ENCODE data around the gene PPIF. TPM values are rescaled to one million over a fixed set of nuclear protein-coding genes. Genes with fewer than 3 reads are reported as not detected.

Gene PPIF
- total and polyA plus RNA-seq, 2 donors: 13.6 to 34.9 TPM

- Histone ChIP-seq H3K4me1 (ENCODE audit: control insufficient read depth in 2 of 2, insufficient read depth in 2 of 2, low read length in 2 of 2) (peaks cover 0 to 8% of the 10 kb centered on the region in 2 donors), H3K27ac (ENCODE audit: low read depth in 1 of 2, low read length in 1 of 2) (no peak overlapping the region), H3K9me3 (ENCODE audit: control insufficient read depth in 2 of 2, insufficient read depth in 1 of 2, low read length in 1 of 2) (no peaks in the 10 kb centered on the region), H3K4me3 (ENCODE audit: low read length in 2 of 2) (no peak overlapping the region), H3K36me3 (ENCODE audit: control insufficient read depth in 2 of 2, insufficient read depth in 2 of 2, low read length in 1 of 2) (no peaks in the 10 kb centered on the region), H3K27me3 (ENCODE audit: control insufficient read depth in 2 of 2, insufficient read depth in 1 of 2, low read length in 1 of 2) (no peaks in the 10 kb centered on the region)
- 95% methylated on average over 14 of the region's 14 CpGs for WGBS
- no peak for DNase-seq (ENCODE audit: low read depth in 6 of 9, low spot score in 9 of 9)
Observed at GRCh38 chr10:79392020-79392398, 44.7 kb downstream of the PPIF start.

DNA sequence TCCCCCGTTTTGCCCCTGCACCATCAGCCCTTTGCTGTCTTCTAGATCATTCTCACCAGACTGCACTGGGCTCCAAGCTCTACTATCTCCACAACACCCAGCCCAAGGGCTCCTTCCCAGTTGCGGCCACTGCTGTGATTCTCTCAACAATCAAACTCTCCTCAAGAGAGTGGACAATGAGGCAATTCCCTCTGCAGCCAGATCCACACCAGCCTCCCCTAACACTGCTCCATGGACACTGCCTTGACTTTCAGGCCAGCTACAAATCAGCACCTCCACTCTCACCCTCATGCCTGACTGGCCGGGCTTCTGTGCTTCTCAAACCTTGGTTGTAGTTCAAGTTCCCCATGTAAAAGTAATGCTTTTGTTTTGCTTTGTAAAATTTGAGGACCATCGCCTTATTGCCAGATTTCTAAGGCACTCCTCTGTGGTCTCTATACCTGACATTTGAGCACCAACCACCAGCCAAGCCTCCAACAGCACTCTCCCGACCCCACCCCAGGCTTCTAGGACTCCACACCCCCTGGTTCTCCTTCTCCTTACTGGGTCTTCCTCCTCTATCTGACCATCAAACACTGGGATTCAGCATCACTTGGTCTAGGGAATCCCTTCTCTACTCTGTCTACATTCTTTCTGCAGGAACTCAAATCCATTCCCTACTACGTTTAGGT lies 45.4 kb downstream of the PPIF start:
- H3K36me3 ChIP-seq (ENCODE audit: control insufficient read depth in 2 of 2, insufficient read depth in 2 of 2, low read length in 1 of 2): no peaks in the 10 kb centered on the region
- DNase-seq (ENCODE audit: low read depth in 6 of 9, low spot score in 9 of 9): no peak
- H3K9me3 ChIP-seq (ENCODE audit: control insufficient read depth in 2 of 2, insufficient read depth in 1 of 2, low read length in 1 of 2): no peaks in the 10 kb centered on the region
- peaks cover 0 to 8% of the 10 kb centered on the region in 2 donors for H3K4me1 ChIP-seq (ENCODE audit: control insufficient read depth in 2 of 2, insufficient read depth in 2 of 2, low read length in 2 of 2)
- H3K4me3 ChIP-seq (ENCODE audit: low read length in 2 of 2): no peak overlapping the region
- WGBS: 81% methylated on average over 6 of the region's 6 CpGs
- H3K27ac ChIP-seq (ENCODE audit: low read depth in 1 of 2, low read length in 1 of 2): no peak overlapping the region
- H3K27me3 ChIP-seq (ENCODE audit: control insufficient read depth in 2 of 2, insufficient read depth in 1 of 2, low read length in 1 of 2): no peaks in the 10 kb centered on the region

GRCh38 chr10:79393221-79393923 lies 46.1 kb downstream of the PPIF start:
- Histone ChIP-seq H3K9me3 (ENCODE audit: control insufficient read depth in 2 of 2, insufficient read depth in 1 of 2, low read length in 1 of 2) (no peaks in the 10 kb centered on the region), H3K4me3 (ENCODE audit: low read length in 2 of 2) (no peak overlapping the region), H3K36me3 (ENCODE audit: control insufficient read depth in 2 of 2, insufficient read depth in 2 of 2, low read length in 1 of 2) (no peaks in the 10 kb centered on the region), H3K4me1 (ENCODE audit: control insufficient read depth in 2 of 2, insufficient read depth in 2 of 2, low read length in 2 of 2) (peaks cover 0 to 8% of the 10 kb centered on the region in 2 donors), H3K27me3 (ENCODE audit: control insufficient read depth in 2 of 2, insufficient read depth in 1 of 2, low read length in 1 of 2) (no peaks in the 10 kb centered on the region), H3K27ac (ENCODE audit: low read depth in 1 of 2, low read length in 1 of 2) (no peak overlapping the region)
- DNase-seq (ENCODE audit: low read depth in 6 of 9, low spot score in 9 of 9): no peak
- 97% methylated on average over 4 of the region's 4 CpGs for WGBS

DNA sequence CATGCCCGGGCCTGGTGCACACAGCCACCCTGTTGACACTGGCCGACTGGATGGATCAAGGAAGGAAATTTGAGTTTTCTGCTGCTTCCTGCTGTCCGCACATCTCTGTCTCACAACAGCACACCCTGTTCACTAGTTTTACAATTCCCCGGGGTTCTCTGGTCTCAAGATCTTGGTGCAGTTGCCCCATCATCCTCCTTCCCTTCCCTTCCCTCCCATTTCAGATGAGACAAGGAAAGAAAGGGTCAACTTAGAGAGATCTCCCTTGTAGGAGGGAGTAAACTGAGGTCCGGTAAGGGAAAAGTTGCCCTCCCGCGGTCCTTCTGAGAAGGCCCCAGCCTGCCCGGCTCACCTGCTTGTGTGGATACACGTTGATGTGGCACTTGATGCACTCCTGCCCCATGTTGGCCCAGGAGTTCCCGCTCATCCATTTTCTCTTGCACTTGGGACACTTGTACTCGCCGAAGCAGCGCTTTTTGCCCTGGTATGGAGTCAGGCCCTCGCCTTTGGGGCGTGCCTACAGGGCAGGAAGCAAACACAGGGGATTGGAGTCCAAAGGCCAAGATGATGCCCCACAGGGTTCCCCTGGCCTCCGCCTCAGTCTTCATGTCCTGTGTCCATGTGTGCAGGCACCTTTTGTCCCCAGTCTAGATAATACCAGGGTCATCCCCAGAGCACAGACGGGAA lies 46.8 kb downstream of the PPIF start:
- H3K36me3 ChIP-seq (ENCODE audit: control insufficient read depth in 2 of 2, insufficient read depth in 2 of 2, low read length in 1 of 2): no peaks in the 10 kb centered on the region
- peaks cover 0 to 9% of the 10 kb centered on the region in 2 donors for H3K4me1 ChIP-seq (ENCODE audit: control insufficient read depth in 2 of 2, insufficient read depth in 2 of 2, low read length in 2 of 2)
- no peaks in the 10 kb centered on the region for H3K27me3 ChIP-seq (ENCODE audit: control insufficient read depth in 2 of 2, insufficient read depth in 1 of 2, low read length in 1 of 2)
- no peak overlapping the region for H3K4me3 ChIP-seq (ENCODE audit: low read length in 2 of 2)
- no peaks in the 10 kb centered on the region for H3K9me3 ChIP-seq (ENCODE audit: control insufficient read depth in 2 of 2, insufficient read depth in 1 of 2, low read length in 1 of 2)
- WGBS: 98% methylated on average over 17 of the region's 17 CpGs
- H3K27ac ChIP-seq (ENCODE audit: low read depth in 1 of 2, low read length in 1 of 2): no peak overlapping the region
- no peak for DNase-seq (ENCODE audit: low read depth in 6 of 9, low spot score in 9 of 9)

GRCh38 chr10:79394664-79395063 lies 47.4 kb downstream of the PPIF start:
- H3K9me3 ChIP-seq (ENCODE audit: control insufficient read depth in 2 of 2, insufficient read depth in 1 of 2, low read length in 1 of 2): no peaks in the 10 kb centered on the region
- peaks cover 0 to 14% of the 10 kb centered on the region in 2 donors for H3K4me1 ChIP-seq (ENCODE audit: control insufficient read depth in 2 of 2, insufficient read depth in 2 of 2, low read length in 2 of 2)
- H3K27ac ChIP-seq (ENCODE audit: low read depth in 1 of 2, low read length in 1 of 2): no peak overlapping the region

DNA sequence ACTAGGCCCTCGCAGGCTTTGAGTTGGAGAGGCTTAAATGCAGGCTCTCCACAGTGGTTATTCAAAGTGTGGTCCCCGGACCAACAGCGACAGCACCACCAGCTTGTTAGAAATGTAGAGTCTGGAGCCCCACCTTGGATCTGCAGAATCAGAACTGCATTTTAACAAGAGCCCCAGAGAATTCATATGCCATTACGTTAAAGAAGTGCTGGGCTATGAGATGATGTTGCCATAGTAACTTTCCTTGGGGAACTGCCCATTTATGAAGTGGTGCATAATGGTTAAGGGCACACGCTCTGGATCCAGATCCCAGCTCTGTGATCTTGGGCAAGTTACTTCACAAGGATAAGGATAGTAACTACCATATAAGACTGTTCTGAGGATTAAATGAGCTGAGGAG lies 49.3 kb downstream of the PPIF start:
- Histone ChIP-seq H3K4me3 (ENCODE audit: low read length in 2 of 2) (no peak overlapping the region), H3K27me3 (ENCODE audit: control insufficient read depth in 2 of 2, insufficient read depth in 1 of 2, low read length in 1 of 2) (no peaks in the 10 kb centered on the region), H3K9me3 (ENCODE audit: control insufficient read depth in 2 of 2, insufficient read depth in 1 of 2, low read length in 1 of 2) (no peaks in the 10 kb centered on the region), H3K36me3 (ENCODE audit: control insufficient read depth in 2 of 2, insufficient read depth in 2 of 2, low read length in 1 of 2) (no peaks in the 10 kb centered on the region), H3K27ac (ENCODE audit: low read depth in 1 of 2, low read length in 1 of 2) (no peak overlapping the region), H3K4me1 (ENCODE audit: control insufficient read depth in 2 of 2, insufficient read depth in 2 of 2, low read length in 2 of 2) (peaks cover 0 to 9% of the 10 kb centered on the region in 2 donors)
- no peak for DNase-seq (ENCODE audit: low read depth in 6 of 9, low spot score in 9 of 9)
- 97% methylated on average over 5 of the region's 5 CpGs for WGBS

More at GRCh38 chr10:79394664-79395063, 47.4 kb downstream of the PPIF start:
- Histone ChIP-seq H3K27me3 (ENCODE audit: control insufficient read depth in 2 of 2, insufficient read depth in 1 of 2, low read length in 1 of 2) (no peaks in the 10 kb centered on the region), H3K4me3 (ENCODE audit: low read length in 2 of 2) (no peak overlapping the region), H3K36me3 (ENCODE audit: control insufficient read depth in 2 of 2, insufficient read depth in 2 of 2, low read length in 1 of 2) (no peaks in the 10 kb centered on the region)
- WGBS: 98% methylated on average over 5 of the region's 5 CpGs
- DNase-seq (ENCODE audit: low read depth in 6 of 9, low spot score in 9 of 9): no peak

GRCh38 chr10:79397051-79397450 lies 49.8 kb downstream of the PPIF start:
- H3K4me3 ChIP-seq (ENCODE audit: low read length in 2 of 2): no peak overlapping the region
- no peaks in the 10 kb centered on the region for H3K36me3 ChIP-seq (ENCODE audit: control insufficient read depth in 2 of 2, insufficient read depth in 2 of 2, low read length in 1 of 2)
- no peak for DNase-seq (ENCODE audit: low read depth in 6 of 9, low spot score in 9 of 9)
- no peaks in the 10 kb centered on the region for H3K27me3 ChIP-seq (ENCODE audit: control insufficient read depth in 2 of 2, insufficient read depth in 1 of 2, low read length in 1 of 2)
- peaks cover 0 to 9% of the 10 kb centered on the region in 2 donors for H3K4me1 ChIP-seq (ENCODE audit: control insufficient read depth in 2 of 2, insufficient read depth in 2 of 2, low read length in 2 of 2)
- WGBS: 95% methylated on average over 6 of the region's 6 CpGs
- H3K9me3 ChIP-seq (ENCODE audit: control insufficient read depth in 2 of 2, insufficient read depth in 1 of 2, low read length in 1 of 2): no peaks in the 10 kb centered on the region
- H3K27ac ChIP-seq (ENCODE audit: low read depth in 1 of 2, low read length in 1 of 2): no peak overlapping the region

GRCh38 chr10:79397575-79398303 lies 50.5 kb downstream of the PPIF start:
- 88% methylated on average over 17 of the region's 17 CpGs for WGBS
- Histone ChIP-seq H3K4me3 (ENCODE audit: low read length in 2 of 2) (no peak overlapping the region), H3K27ac (ENCODE audit: low read depth in 1 of 2, low read length in 1 of 2) (no peak overlapping the region), H3K9me3 (ENCODE audit: control insufficient read depth in 2 of 2, insufficient read depth in 1 of 2, low read length in 1 of 2) (no peaks in the 10 kb centered on the region), H3K4me1 (ENCODE audit: control insufficient read depth in 2 of 2, insufficient read depth in 2 of 2, low read length in 2 of 2) (peaks cover 0 to 9% of the 10 kb centered on the region in 2 donors), H3K36me3 (ENCODE audit: control insufficient read depth in 2 of 2, insufficient read depth in 2 of 2, low read length in 1 of 2) (no peaks in the 10 kb centered on the region), H3K27me3 (ENCODE audit: control insufficient read depth in 2 of 2, insufficient read depth in 1 of 2, low read length in 1 of 2) (no peaks in the 10 kb centered on the region)
- no peak for DNase-seq (ENCODE audit: low read depth in 6 of 9, low spot score in 9 of 9)

Measured in thymus (tissue), 11 donors.